Hindlimb muscle (tissue), 1 donor: ENCODE results near the gene FAM43A. TPM values are rescaled to one million over a fixed set of nuclear protein-coding genes. Genes with fewer than 3 reads are reported as not detected.

Experiments
- DNase-seq: peaks from one replicate; pipeline ENCODE4 v3.0.0-alpha.2; 2013
- polyA plus RNA-seq: library from polyadenylated mRNA; unstranded; fragments of 120-200 nt; gene quantifications from one replicate; pipeline ENCODE4 v1.2.1, GENCODE V29; 2013; ENCODE audit not compliant: insufficient read length

FAM43A gene
- polyA plus RNA-seq, 1 donor, result 18.7 TPM

GRCh38 chr3:194675680-194676079, 10.0 kb upstream of the FAM43A start:
- no peak for DNase-seq

GRCh38 chr3:194676471-194676870, 9.2 kb upstream of the FAM43A start:
- no peak for DNase-seq

GRCh38 chr3:194680888-194681615, 4.6 kb upstream of the FAM43A start:
- DNase-seq, result no peak

GRCh38 chr3:194682189-194682693, 3.4 kb upstream of the FAM43A start:
- DNase-seq, result no peak

- peak; percentile 79 for DNase-seq
These were observed 2.9 kb upstream of the FAM43A start for GRCh38 chr3:194682694-194683310.

GRCh38 chr3:194683380-194683779, 2.3 kb upstream of the FAM43A start:
- DNase-seq, result no peak

GRCh38 chr3:194685065-194685717, 492 bp upstream of the FAM43A start:
- DNase-seq, result no peak

GRCh38 chr3:194686414-194686815, 732 bp downstream of the FAM43A start:
- DNase-seq, result no peak

GRCh38 chr3:194686816-194687637, 1.3 kb downstream of the FAM43A start:
- DNase-seq, result peak; percentile 62

GRCh38 chr3:194687638-194688199, 2.0 kb downstream of the FAM43A start:
- peak; percentile 61 for DNase-seq

- DNase-seq, result no peak
These were observed 2.6 kb downstream of the FAM43A start for GRCh38 chr3:194688200-194688740.

GRCh38 chr3:194688946-194689345, 3.3 kb downstream of the FAM43A start:
- DNase-seq, result no peak

GRCh38 chr3:194689493-194689944, 3.8 kb downstream of the FAM43A start:
- peak; percentile 54 for DNase-seq

- no peak for DNase-seq
These were observed 5.1 kb downstream of the FAM43A start for GRCh38 chr3:194690501-194691372.

GRCh38 chr3:194691481-194692283, 6.0 kb downstream of the FAM43A start:
- DNase-seq, result no peak

- no peak for DNase-seq
These were observed 11.0 kb downstream of the FAM43A start for GRCh38 chr3:194696702-194697101.

- no peak for DNase-seq
These were observed 16.9 kb downstream of the FAM43A start for GRCh38 chr3:194702545-194702944.

GRCh38 chr3:194705227-194705626, 19.5 kb downstream of the FAM43A start:
- no peak for DNase-seq

- no peak for DNase-seq
These were observed 20.1 kb downstream of the FAM43A start for GRCh38 chr3:194705761-194706160.

GRCh38 chr3:194707147-194707540, 21.5 kb downstream of the FAM43A start:
- no peak for DNase-seq
